ENCODE measurements around the gene BTBD16.

DNA sequence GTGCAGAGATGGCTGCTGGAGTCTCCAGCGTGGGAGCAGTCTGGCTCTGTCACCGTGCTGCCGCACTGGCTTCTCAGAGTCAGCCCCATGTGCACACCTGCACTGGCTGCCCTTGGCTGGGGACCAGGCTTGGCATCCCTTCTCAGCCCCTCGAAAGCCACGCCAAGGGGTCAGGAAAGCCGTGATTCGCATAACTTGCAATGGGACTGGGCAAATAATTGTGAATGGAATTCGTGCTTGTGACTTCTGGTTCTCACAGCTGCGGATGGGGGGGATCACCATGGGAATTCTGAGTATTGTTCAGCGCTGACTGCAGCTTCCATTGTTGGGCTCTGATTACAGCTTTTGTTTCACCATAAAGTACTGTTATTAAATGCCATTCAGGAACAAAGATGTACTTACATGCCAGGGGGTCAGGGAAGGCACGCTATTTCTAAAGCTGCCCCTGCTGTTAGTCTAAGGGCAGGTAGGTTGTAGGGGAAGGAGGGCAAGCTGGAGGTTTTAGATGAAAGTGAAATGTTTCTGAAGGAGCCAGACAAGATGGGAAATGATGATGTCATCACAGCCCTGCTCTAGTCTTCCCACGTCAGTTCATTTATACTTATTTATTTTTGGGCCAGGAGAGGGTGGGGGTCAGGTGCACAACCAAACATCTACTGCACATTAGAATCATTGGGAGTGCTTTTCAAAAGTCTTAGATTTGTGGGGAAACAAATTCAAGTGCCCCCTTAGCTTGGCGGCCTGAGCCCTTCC, 97.6 kb downstream of the BTBD16 start:
- TF ChIP-seq, protein P1, sequence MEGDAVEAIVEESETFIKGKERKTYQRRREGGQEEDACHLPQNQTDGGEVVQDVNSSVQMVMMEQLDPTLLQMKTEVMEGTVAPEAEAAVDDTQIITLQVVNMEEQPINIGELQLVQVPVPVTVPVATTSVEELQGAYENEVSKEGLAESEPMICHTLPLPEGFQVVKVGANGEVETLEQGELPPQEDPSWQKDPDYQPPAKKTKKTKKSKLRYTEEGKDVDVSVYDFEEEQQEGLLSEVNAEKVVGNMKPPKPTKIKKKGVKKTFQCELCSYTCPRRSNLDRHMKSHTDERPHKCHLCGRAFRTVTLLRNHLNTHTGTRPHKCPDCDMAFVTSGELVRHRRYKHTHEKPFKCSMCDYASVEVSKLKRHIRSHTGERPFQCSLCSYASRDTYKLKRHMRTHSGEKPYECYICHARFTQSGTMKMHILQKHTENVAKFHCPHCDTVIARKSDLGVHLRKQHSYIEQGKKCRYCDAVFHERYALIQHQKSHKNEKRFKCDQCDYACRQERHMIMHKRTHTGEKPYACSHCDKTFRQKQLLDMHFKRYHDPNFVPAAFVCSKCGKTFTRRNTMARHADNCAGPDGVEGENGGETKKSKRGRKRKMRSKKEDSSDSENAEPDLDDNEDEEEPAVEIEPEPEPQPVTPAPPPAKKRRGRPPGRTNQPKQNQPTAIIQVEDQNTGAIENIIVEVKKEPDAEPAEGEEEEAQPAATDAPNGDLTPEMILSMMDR (IDR thresholded peaks at IDR 0.05; ENCODE audit: extremely low read depth in 1 of 2, insufficient read depth in 1 of 2, low read depth in 1 of 2, low read length in 2 of 2), result no peak
- TF ChIP-seq POLR2A (IDR thresholded peaks at IDR 0.05; ENCODE audit: low read depth, low read length), result no peak
- no peak for TF ChIP-seq EZH2 (IDR thresholded peaks at IDR 0.05; ENCODE audit: borderline replicate concordance, low read depth, low read length, severe bottlenecking)
- TF ChIP-seq JUN (IDR thresholded peaks at IDR 0.05; ENCODE audit: borderline replicate concordance, insufficient read depth, insufficient read length, low read depth), result peak; percentile 48
- TF ChIP-seq, protein P2, sequence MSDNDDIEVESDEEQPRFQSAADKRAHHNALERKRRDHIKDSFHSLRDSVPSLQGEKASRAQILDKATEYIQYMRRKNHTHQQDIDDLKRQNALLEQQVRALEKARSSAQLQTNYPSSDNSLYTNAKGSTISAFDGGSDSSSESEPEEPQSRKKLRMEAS (IDR thresholded peaks at IDR 0.05; ENCODE audit: insufficient read depth, insufficient read length), result no peak
